GM19455 (cell line): ENCODE measurements around the gene UNKL.

Experiments used
- ATAC-seq: cut with Tn5 transposase; IDR thresholded peaks from one replicate; pipeline ENCODE4 v1.9.1; 2021; ENCODE audit not compliant: unreplicated experiment

Gene UNKL

DNA sequence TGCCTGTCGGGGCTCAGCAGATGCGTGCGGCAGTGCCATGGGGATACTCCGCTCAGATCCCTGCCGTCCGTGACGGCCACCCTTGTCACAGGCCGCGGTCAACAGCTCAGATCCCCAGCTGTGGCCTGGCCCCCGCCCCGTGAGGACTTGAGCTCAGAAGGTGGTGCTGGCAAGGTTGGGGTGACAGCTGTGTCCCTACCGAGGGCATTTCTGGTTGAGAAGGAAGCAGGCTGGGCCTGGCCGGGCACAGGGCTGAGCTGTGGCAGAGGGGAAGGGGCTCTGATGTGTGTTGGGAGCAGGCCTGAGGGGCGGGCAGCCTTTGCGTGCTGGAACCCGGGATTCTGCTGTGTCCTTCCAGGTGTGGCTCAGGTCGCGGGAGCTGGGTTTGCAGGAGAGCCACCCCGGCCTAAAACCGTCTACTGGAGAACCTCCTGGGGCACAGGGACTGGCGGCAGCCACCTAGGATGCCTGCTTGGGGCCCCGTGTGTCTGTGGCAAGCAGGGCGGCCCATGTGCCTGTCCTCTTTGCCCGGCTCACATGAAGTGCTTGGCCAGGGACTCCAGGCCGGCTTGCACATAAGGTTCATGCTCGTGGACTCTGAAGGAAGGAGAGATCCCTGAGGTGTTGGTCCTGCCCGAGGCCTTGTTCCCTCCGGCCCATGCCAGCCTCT is 100.0 kb downstream of the UNKL start:
- ATAC-seq: no peak

GRCh38 chr16:1313721-1314369 is 100.7 kb downstream of the UNKL start:
- ATAC-seq: no peak
